DMS53 treated with DMSO at 0.1 percent for 48 hours (cell line): Measurements from ENCODE around the gene SLC49A4.

Experiments used
- DNase-seq: peaks from one replicate; lab custom pipeline; 2025; ENCODE audit not compliant: unreplicated experiment; lab: John Stamatoyannopoulos, UW

Gene SLC49A4

DNA sequence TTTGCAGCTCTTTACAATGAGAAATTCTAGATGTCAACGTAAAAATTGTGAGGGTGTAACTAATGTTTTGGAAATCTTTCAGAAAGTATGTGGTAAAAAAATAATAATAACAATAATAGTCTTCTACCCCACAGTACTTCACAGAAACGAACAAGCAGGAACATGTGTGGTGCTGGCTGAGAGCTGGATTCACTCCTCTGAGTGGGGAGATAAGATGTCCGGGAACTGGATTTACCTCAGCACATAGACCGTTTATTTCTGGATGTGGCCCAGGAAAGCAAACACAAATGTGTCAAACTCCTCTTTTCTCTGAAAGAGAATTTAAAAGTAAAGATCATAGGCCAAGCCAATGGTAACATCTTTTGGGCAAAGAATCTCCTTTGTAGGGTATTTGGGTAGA is 103.4 kb downstream of the SLC49A4 start:
- DNase-seq = no peak

- no peak for DNase-seq
Measured at GRCh38 chr3:122902326-122902725, 107.5 kb downstream of the SLC49A4 start.

DNA sequence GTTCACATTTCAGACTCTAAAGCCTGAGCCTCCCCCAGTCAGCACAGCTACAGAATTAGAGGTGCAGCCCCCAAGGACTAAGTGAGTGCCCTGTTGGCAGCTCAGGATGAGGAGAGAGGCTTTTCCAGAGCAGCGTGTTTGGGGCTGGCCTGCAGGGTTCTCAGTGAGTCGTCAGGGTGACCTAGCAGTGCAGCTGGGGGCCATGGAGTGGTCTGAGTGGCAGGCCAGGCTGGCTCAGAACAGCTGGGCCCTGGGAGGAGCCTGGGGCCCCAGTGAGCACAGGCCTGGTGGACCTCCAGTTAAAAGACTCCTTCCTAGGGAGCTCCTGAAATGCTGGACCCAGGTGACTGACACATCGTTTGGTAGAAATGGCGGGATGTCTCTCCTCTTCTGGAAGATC is 108.3 kb downstream of the SLC49A4 start:
- no peak for DNase-seq

- DNase-seq = no peak
Measured at GRCh38 chr3:122907471-122907870, 112.6 kb downstream of the SLC49A4 start.

DNA sequence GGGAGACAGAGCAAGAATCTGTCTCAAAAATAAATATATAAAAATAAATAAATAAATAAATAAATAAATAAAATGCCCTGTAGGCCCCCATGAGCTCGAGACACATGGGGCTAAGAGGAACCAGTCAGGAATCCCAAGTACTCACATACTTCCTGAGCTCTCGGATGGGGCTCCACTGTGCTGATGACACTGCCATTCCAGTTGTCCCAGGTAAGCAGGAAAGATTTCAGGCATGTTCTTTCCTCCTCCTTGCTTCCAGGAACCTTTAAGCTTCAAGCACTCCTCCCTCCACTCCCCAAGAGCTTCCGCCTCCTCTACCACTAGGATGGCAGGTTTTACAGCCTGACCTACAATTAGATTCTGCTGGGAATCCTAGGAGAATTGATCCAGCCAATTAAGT is 113.4 kb downstream of the SLC49A4 start:
- no peak for DNase-seq

DNA sequence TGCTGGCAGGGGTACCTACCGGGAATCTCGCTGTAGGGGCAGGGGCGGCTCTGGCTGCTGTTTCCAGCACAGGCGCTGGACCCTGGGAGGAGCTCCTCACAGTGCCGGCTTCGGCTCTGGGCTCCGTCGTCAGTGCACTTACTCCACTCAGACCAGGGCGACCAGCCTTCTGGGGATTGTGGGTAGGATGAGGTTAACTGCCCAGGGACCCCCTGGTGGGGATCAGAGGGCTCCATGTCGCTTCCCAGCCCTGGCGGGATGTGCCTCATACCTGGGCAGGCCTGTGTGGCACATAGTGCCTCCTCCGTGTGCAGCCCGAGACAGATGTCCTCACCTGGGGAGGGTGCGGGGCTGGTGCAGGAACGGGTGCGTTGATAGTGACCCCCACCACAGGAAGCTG is 117.0 kb downstream of the SLC49A4 start:
- DNase-seq = no peak

DNA sequence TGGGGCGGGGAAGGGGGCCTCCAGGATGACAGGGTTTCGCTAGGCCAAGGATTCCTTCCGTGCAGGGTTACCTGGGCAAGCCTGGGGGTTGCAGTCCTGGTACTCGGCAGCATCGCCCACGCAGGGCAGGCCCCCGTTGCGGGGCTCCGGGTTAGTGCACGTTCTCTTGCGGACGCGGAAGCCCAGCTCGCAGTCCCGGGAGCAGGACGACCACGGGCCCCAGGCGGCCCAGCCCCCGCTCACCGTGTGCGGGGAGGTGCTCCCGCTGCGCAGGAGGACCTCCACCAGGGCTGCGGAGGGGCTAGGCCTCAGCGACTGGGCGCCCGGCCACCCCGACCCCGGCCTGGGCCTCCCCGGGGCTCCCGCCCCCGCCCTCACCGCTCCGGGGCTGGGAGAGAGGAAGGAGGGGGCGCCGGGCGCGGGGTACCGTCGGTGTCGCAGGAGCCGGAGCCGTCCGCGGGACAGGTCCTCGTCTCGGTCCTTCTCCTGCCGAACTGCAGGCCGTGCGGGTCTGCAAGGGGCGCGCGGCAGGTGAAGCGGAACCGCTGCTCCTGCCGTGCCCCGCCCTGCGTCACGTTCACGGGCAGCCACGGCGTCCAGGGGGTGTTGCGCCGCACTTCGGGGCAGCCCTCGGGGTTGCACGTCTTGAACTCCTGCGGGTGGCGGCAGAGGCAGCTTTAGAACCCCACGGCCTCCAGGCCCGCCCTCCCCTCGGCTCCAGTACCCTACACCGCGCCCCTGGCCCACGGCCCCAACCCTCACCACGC is 118.1 kb downstream of the SLC49A4 start:
- no peak for DNase-seq

GRCh38 chr3:122913539-122914100 is 118.8 kb downstream of the SLC49A4 start:
- no peak for DNase-seq

DNA sequence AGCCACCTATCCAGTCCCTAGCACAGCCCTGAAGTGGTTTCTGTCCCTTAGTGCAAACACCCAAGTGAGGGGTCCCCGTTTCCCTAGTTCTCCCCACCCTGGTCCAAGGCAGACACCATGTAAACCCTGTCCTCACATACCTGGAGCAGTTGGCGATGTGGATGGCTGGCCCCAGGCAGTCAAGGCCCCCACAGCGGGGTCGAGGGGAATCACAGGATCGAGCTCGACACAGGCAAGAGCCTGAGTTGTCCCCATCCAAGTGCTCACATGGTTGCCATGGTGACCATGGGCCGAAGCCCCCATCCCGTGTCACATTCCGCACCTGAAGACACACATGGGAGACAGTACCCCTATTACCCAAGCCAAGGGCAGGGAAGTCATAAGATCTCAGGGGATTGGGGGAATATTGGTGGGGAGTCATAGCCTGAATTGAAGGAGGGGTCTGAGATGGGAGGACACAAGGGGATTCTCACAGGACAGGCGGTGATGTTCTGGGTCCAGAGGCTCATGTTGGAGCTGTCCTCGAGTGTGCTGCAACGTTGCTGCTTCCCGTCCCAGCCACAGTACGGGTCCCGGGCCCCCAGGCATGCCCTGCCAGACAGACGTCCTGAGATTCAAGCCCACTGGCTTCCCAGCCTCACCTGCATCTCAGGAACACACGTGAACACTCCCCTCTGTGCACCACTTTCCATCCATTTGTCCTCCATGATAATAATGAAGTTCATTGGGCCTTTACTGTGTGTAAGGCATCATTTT is 120.6 kb downstream of the SLC49A4 start:
- DNase-seq = no peak

- no peak for DNase-seq
Measured at GRCh38 chr3:122916084-122916483, 121.2 kb downstream of the SLC49A4 start.

GRCh38 chr3:122916580-122916979 is 121.7 kb downstream of the SLC49A4 start:
- DNase-seq = no peak

GRCh38 chr3:122917412-122917811 is 122.5 kb downstream of the SLC49A4 start:
- no peak for DNase-seq

GRCh38 chr3:122918576-122919290 is 123.9 kb downstream of the SLC49A4 start:
- DNase-seq = no peak

- DNase-seq = no peak
Measured at GRCh38 chr3:122919291-122919610, 124.4 kb downstream of the SLC49A4 start.

- DNase-seq = no peak
Measured at GRCh38 chr3:122920986-122921385, 126.1 kb downstream of the SLC49A4 start.

GRCh38 chr3:122921791-122922651 is 127.2 kb downstream of the SLC49A4 start:
- no peak for DNase-seq

DNA sequence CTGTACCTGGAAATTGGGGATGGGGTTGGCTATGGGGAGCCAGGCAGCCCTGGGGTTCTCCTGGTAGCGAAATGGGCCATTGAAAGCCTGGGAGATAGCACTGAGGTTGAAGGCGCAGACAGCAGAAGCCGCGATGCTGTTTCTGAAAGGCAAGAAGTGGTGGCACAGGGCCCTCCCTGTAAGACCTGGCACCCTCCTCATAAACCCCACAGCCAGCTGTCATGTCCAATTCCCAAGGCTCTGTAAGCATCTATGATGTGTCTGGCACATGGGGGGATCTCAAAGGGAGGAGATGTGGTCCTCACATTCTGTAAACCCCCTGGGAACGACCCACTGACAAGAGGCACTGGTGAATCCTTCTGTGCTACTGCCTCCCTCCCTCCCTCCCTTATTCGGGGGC is 128.7 kb downstream of the SLC49A4 start:
- no peak for DNase-seq

DNA sequence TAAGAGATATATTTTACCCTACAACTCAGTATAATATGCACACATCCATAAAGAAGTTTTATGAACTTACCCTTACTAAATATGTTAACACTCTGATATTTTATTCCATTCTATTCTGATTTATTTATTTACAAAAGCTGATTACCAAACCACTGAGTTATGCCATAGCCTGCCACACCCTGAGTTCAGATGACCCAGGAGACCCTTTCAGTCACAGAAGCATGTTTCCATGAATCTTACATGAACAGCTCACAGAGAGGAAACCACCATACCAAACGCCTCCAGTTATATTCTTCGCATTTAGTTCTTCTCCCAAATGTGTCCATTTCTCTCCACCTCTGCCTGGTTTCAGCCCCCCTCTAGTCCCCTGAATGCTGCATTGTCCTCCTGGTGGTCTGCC is 129.2 kb downstream of the SLC49A4 start:
- no peak for DNase-seq

GRCh38 chr3:122925756-122926155 is 130.9 kb downstream of the SLC49A4 start:
- no peak for DNase-seq

DNA sequence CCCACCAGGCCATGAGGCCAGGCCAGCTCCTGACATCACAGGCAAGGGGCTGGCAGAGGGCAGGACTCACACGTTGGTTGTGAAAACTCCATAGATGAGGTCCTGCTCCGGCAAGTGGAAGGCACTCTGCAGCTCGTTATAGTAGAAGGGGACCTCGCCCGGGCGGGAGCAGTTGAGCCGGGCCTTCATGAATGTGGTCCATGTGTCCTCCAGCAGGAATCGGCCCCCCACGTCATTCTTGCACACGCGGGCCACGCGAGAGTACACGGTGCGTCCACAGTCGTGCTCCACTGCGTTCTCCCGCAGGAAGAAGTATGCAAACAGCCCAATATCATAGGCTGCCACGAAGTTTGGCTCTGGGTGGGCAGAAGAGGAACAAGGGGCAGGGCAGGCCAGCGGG is 131.5 kb downstream of the SLC49A4 start:
- no peak for DNase-seq

DNA sequence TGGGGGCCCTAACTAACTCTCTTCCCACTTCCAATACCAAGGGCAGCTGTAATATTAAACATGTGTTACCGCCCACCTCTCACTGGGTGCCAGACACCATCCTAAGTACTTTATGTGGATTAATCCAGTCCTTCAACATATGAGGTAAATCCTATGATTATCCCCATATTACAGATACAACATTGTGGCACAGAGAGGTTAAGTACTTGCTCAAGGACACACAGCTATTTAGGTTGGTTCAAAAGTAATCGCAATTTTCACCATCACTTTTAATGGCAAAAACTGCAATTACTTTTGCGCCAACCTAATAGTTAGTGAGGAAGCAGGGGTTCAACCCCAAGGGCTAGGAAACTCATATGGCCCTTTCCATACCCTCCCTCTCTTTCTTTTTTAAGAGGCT is 131.9 kb downstream of the SLC49A4 start:
- DNase-seq = no peak
